IPS DF 4.7 (cell line): ENCODE results near the gene FHIP1A.

Experiments
- DNase-seq: peaks from one replicate; pipeline ENCODE4 v3.0.0-alpha.2; 2013; ENCODE audit warnings: low spot score; ENCODE audit errors: extremely low read depth

The FHIP1A gene

DNA sequence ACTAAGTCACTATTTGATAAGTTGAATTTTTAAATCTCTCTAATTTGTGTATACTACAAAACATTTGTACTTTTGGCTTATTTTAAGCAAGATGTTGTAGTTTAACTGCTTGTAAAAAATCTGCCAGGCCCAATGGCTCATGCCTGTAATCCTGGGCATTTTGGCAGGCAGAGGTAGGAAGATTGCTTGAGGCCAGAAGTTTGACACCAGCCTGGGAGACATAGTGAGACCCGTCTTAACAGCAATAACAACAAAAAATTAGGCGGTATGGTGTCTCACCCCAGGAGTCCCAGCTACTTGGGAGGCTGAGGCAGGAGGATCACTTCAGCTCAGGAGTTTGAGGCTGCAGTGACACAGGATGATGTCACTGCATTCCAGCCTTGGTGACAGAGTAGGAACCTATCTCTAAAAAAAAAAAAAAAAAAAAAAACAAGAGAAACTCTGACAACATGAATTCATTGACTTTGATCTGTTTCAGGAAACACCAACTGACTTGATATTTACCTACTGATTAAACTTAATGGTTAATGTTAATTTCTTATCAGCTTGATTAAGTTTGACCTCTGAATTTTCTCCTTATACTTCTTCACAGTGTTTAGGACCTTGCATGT, 8.9 kb downstream of the FHIP1A start:
- DNase-seq: no peak

DNA sequence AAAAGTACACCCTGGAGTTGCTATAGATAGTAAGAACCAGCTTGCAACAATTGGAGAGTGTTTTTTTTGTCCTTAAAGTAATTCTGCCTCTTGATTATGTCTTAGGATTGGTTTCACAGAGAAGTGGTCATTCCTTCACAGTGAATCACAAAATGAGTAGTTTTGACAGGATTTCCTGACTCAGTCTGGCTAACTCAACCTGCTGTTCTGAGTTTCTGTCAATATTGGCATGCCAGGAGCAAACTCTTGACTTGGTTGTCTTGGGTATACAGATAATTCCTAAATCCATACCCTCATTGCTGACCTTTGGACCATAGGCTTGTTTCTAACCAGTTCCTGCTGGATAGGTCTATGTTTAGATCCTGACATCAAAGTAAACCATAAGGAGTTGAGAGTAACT, 9.4 kb downstream of the FHIP1A start:
- DNase-seq: no peak

DNA sequence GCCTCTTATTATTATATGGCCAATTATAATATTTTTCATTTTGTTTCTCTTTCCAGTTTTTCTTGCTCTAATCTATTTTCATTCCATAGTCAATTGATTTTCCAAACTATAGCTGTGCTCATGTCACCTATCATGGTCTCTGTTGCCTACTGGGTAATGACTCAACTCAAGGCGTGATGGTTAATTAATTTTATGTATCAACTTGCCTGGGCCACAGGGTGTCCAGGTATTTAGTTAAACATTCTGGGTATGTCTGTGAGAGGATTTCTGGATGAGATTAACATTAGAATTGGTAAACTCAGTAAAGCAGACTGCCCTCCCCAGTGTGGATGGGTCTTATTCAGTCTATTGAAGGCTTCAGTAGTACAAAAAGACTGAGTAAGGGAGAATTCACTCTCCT, 9.9 kb downstream of the FHIP1A start:
- no peak for DNase-seq

DNA sequence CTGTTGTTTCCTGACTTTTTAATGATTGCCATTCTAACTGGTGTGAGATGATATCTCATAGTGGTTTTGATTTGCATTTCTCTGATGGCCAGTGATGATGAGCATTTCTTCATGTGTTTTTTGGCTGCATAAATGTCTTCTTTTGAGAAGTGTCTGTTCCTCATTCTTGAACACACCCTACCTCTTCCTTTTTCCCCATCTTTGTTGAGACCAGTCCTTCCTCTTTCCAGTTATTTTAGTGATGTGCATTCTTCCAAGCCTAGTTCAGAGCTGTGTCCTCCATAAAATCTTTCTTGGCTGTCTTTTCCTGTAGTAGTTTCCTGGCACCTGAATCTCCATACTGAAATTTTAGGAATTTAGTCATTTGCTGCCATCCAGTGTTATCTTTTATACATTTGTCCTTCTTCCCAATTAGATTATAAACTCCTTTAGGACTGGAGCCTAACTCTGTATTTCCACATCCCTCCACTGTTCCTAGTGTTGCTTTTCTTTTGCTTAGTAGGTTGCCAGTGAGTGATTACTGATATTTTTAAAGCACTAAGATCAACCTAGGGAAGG, 11.4 kb downstream of the FHIP1A start:
- DNase-seq: no peak

DNA sequence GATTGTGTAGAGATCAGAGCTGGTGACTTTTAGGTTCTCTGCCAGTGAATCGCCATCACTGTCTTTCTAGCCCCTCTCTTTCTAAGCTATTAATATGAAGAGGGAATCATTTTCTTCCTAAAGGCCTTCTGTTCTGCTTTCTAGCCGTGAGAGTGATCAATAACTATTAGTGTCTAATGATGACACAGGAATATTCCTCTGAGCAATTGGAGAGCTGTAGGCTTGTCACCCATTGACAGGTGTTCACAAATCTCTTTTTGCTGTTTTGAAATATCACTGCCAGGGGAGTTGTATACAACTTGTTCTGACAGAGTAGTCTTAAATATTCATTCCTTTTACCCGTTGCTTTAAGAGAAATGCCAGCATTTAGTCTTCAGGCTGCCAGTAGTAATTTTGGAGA, 13.9 kb downstream of the FHIP1A start:
- DNase-seq: no peak

DNA sequence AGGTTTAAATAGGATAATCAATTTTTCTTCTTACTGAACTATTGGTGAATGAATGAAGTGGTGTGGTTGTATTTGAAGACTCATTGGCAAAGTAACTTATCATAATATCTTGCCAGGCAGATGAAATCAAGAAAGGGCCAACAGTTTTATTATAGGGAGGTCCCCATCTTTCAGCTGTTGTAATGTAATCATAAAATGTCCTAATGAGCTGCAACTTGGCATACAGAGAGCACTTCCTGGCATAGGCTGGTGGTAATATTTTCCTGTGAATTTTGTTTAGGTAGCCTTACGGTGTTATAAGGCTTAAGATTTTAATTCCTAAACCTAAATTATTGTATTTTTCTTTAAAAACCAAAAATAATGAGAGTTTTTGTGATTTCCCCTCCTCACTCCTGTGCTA, 17.5 kb downstream of the FHIP1A start:
- no peak for DNase-seq

DNA sequence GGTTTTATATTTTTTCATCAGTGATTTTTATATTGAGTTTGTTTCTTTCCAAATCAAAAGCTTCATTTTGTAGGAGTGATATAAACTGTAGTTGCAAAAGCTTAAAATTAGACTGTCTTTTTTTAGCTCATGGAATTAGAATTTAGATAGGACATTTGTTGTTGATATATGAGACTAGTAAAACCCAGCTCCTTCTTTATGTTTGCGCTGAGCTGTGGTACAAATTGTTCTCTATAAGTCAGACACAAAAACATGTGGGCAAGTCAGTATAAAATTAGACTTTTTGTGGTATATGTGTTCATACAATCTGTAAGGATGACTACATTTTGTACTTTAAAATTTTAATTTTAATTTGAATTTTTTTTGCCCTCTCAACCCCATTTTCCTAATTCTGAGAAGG, 18.3 kb downstream of the FHIP1A start:
- DNase-seq: no peak

DNA sequence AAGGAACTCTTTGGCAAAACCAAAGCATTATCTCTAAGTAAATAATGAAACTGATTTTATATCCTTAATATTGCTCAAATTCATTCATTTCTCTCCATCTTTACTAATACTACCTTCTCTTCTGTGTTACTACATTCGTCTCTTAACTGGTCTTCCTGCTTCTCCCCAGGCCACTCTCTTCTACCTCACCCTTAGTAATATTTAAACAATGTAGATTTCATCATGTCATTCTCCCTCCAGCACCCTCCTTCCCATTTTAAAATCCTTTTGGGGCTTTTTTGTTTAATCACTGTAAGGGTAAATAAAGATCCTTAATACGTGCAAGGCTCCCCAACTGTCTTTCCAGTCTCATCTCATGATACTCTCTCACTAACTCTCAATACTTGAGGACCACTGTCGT, 19.4 kb downstream of the FHIP1A start:
- DNase-seq: no peak

DNA sequence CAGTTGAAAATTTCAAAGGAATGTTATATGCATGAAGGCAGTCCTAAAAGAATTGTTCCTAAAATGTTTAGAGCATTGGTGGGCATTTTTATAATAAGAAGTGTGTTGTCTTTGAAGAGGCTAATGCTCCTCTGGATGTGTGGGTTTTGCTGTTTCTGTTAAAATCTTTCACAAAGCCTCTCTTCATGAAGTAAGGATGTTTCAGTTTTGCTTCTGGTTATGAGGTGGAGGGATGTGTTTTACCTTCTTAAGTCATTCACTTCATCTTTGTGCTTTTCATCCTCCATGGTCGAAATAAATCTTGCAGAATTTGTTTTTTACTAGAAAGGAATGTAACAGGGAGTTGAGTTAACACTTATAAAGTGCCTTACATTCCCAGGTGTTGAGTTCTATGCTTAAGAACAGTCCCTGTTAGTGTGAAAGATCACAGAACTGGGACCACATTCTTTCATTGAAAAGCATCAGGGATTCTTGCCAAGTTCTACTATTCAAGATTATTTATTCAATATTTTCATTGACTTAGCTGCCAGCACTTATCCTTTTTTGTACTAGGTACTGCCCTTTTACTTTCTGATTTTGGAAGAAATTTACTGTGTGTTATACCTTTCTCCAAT, 21.1 kb downstream of the FHIP1A start:
- no peak for DNase-seq

DNA sequence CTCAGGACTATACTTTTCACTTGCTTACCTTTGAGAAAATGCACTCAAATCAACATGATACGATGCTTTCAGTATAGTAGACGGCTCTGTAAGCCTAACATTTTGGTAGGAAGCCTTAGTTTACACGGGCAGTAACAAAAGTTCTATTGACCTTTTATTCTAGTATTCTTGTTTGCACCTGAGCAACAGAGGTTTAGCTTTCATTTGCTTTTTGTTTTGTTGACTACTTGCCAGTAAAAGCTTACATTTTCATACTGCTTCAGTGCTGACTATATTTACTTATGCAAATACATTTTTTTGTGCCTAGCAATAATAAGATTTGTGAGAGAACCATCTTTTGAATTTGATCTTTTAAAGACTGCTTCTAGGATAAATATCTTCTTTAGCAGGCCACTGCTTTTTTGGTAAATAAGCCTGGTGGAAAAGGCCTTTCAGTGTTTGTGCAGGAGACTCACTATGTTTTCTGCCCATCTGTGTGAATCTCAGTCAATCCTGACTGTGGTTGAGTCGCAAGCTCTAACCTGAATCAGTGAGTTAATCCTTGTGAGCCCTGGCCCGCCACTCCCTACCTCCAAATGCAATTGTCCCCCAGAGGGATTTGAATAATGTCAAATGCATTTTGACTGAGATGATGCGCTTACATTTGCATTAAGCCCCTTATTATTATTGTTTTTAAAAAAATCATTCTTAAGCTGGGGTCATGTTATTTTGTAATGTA, 21.9 kb downstream of the FHIP1A start:
- DNase-seq: no peak

DNA sequence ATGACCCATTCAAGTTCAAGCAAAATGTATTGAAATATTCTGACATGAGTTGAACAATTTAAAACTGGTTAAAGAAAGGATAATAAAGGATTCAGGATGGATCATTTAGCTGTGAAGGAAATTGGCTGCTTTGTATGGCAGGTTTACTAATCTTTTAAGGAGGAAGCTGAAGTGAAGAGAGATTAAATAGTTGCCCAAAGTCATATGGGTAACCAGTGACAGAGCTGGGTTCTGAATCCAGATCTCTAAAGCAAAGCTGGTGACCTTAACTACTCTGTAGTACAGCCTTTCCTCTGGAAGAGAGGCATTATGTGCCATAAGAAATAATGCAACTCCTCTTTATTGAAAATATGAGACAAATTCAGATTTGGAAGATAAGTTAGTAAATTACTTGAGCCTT, 22.8 kb downstream of the FHIP1A start:
- DNase-seq: no peak

DNA sequence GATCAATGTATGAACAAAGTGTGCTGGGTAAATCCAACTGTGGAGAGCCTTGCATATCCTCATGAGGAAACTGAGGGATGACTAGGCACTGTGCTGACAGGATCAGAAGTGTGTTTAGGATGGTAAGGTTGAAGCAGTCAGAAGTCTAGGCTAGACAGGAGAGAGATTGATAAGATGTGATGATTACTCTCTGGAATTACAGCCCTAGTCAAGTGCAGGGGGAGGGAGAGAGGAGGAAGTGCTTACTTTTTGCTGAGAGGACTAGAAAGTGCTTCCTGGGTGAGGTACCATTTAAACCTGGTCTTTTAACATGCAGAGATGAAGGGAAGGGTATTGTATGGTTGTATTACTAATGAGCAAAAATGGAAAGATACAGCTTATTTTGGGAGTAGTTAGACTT, 23.7 kb downstream of the FHIP1A start:
- DNase-seq: no peak

DNA sequence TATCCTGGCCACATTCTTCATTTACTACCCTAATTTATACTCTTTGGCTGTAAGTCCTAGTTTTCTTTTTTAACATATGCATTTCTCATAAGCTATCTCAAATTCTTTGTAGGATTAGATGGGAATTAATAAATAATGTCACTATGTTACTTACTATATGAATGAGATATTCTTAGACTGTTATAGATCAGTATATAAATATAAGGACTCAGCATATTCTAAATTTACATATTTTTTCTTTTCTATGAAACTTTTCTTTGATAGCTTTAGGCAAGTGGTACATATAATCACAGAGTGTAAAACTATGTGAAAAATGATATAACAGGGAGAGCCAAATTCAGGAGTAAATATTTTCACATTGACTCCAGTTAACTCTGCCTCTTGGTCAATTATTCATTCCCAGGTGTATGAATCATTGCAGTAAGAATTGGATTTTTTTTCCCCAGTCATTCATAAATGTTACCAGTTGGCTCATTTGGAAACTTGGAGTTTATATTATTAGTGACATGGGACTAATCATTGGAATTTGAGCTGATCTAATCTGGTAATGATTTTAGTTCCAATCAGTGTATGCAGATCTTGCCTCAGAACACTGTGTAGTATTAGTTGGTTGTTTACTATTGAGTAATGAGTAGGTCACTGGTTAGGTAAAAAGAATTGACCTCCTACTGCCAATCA, 25.3 kb downstream of the FHIP1A start:
- DNase-seq: no peak

DNA sequence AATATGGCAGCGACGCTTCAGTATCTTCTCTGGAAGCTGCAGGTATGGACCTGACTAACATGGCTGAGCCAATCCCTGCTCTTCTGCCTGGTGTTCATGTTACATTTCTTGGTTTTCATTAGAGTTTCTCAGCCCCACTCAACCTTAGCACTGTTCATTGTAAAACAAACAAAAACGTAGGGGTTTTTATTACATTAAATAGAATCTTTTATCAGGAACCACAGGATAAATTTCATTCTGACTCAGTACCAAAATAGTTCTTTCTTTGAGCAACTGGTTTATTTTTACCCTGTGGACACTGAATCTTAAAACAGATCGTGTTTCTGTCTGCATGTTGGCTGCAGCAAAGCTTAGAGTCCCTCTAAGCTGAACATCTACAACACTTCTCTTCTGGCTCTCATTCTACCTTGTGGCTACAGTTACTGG, 27.1 kb downstream of the FHIP1A start:
- DNase-seq: no peak

DNA sequence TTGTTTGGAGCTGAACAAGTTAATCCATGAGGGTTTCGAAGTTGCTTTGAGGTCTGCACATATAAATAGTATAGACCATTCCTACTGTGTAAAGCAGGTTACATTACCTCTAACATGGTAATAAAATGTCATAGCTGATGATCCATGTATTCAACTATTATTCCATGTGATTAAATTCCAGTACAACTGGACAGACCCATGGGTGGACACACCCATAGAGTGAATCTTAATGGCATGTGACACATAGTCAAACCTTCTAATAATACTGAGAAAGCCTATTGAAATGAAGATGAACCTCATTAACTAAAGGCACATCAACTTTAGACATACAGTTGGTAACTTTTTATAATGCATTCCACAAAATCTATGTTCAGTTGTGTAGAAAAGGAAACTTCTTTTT, 28.5 kb downstream of the FHIP1A start:
- DNase-seq: no peak

DNA sequence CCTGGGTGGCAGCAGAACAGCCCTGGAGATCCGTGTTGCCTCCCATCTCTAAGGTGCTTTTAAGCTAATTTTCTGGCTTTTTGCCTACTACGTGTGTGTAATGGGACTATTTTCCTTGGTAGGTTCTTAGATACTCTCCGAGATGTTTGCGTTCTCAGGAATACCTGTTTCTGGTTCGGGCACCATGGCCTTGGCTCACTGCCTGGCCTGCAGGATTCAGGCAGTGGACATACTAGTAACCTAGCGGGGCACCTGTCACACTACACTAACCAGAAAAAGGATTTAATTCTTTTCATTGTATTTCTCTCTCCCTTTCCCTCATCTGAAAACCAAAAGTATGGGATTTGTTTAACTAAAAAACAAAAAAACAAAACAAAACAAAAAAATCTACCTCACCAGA, 29.2 kb downstream of the FHIP1A start:
- no peak for DNase-seq

DNA sequence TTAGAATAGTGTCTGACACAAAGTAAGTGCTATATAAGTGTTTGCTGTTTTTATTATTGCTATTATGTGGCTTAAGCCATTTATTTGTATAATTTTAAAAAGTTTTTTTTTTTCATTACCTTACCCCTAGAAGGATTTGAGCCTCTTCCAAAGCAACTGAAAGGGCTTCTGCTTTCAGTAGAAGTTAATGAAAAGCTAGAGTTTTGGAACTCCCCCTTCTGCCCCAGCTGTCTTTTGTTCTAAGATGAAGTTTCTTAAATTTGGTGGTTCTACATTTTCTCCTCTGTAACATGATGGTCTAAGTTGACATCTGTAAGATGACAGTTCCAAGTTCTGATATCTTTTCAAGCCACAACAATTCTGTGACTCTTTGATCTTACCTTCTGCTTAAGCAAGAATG, 30.3 kb downstream of the FHIP1A start:
- no peak for DNase-seq

DNA sequence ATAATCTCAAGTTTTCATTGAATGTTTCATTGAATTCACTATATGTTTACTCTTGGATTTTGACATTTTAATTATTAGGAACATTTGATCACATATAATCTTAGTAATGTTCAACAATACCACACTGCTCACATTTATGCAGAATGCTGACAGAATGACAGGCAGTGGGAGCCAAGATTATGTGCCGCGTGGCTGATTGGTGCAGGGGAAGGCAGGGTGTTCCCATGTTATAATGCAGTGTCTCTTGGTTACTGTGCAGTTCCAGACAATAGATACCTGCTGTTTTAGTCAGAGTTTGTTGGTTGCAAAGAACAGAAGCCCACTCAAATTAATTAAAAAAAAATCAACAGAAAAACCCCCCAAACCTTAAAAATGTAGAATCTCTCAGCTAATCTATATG, 33.0 kb downstream of the FHIP1A start:
- DNase-seq: no peak

DNA sequence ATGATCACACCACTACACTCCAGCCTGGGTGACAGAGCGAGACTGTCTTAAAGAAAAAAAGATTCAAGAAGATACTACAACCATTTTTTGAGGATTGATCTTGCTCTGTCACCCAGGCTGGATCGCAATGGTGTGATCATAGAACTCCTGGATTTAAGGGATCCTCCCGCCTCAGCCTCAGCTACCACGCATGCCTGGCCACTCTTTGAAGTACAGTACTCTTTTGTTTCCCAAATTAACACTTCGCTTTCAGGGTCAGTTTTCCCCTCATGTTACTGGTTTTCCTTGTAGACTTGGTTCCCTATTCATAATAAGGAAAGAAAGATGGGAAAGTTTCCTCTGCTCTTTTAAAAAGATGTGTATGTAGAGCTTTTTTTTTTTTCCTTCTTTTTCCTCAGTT, 34.3 kb downstream of the FHIP1A start:
- no peak for DNase-seq

DNA sequence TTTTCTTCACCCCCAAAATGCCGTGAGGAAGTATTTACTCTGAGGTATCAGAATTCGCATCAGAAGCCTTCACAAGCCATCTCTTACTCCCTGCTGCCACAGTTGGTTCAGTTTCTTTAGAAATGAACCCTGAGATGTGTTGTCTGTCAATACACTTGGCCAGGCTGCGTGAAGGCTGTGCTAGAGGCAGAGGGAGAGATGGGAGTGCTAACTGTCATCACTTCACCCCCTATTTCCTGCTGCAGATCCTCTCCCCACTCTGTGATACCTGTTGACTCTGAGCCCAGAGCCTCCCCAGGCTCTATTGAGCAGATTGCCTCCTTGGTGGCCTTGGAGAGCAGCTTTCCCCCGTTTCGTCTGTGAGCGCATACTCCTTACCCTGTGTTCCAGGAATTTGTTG, 34.8 kb downstream of the FHIP1A start:
- no peak for DNase-seq

DNA sequence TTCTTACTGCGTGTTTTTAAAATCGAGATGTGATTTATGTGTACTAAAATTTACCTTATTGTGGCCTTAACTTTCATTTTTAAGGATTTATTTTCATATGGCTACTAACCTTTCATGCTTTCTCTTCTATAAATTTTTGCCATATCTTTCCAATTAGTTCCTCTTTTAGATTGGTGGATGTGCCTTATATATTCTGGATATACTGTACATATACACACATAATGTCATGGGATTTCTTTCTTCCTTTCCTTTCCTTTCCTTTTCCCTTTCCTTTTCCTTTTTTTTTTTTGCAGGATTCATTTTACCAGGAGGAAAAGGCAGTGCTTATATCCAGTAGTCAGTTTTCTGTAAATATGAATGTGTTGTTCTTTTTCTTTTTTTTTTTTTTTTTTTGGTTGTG, 37.2 kb downstream of the FHIP1A start:
- no peak for DNase-seq

DNA sequence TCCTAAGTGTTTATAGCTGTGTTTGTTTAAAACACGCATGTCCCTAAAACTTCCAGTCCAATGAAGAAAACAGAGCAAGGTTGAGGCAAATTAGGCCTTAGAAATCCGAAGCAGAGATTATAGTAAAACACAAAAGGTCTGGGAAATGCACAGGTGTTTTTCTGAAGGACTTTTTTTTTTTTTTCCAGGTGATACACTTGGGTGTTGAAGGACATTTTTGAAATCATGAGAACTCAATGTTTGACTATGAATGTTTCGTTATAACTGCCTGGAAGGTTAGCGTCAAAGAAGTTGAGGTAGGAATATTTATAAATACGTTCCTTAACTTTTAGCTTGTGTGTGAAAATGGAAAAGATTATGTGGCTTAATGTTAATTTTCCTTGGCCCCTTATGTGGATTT, 45.5 kb downstream of the FHIP1A start:
- no peak for DNase-seq
